HEK293T (cell line): ENCODE measurements around the gene SLC12A7.
"Not testable (repeated sequence)": the region's sequence is repeated elsewhere in the genome, so short reads cannot be mapped to it uniquely, and the experiment has no call there.

ENCODE experiments used
- CTCF ChIA-PET: fragments of 350-600 bp; formaldehyde crosslinking; extraction: SDS; loops from one replicate; lab custom pipeline; 2021; ENCODE audit warnings: antibody characterized with exemption, inconsistent platforms; lab: Yijun Ruan, JAX
- POLR2A ChIA-PET: fragments of 350-600 bp; formaldehyde crosslinking; extraction: SDS; loops from one replicate; lab custom pipeline; 2020; ENCODE audit warnings: antibody characterized with exemption, inconsistent platforms; lab: Yijun Ruan, JAX
- DNase-seq: peaks from one replicate; pipeline ENCODE4 v3.0.0; 2012; ENCODE audit warnings: mixed read lengths; ENCODE audit errors: extremely low spot score
- ARNT ChIP-seq: fragments of 450-650 bp; IDR thresholded peaks from 2 replicates; pipeline ENCODE4 v1.6.1; 2017; ENCODE audit warnings: mild to moderate bottlenecking
- BHLHE40 ChIP-seq: fragments of 450-650 bp; IDR thresholded peaks from 2 replicates; pipeline ENCODE4 v1.6.1; 2016; ENCODE audit warnings: mild to moderate bottlenecking, moderate library complexity, borderline replicate concordance
- CTBP1 ChIP-seq: fragments of 450-650 bp; IDR thresholded peaks from 2 replicates; pipeline ENCODE4 v1.6.1; 2016; ENCODE audit warnings: borderline replicate concordance
- ELF4 ChIP-seq: fragments of 450-650 bp; IDR thresholded peaks from 2 replicates; pipeline ENCODE4 v1.6.1; 2017; ENCODE audit warnings: antibody characterized with exemption
- FOXA1 ChIP-seq: fragments of 450-650 bp; IDR thresholded peaks from 2 replicates; pipeline ENCODE4 v1.6.1; 2016; ENCODE audit warnings: mild to moderate bottlenecking
- FOXK2 ChIP-seq: fragments of 450-650 bp; IDR thresholded peaks from 2 replicates; pipeline ENCODE4 v1.6.1; 2016; ENCODE audit warnings: mild to moderate bottlenecking
- FOXM1 ChIP-seq: fragments of 450-650 bp; IDR thresholded peaks from 2 replicates; pipeline ENCODE4 v1.6.1; 2017; ENCODE audit warnings: mild to moderate bottlenecking, borderline replicate concordance
- HDGF ChIP-seq: fragments of 450-650 bp; IDR thresholded peaks from 2 replicates; pipeline ENCODE4 v1.6.1; 2017; ENCODE audit warnings: antibody characterized with exemption, borderline replicate concordance
- L3MBTL2 ChIP-seq: fragments of 450-650 bp; conservative IDR thresholded peaks from 2 replicates; pipeline ENCODE4 v1.6.1; 2016; ENCODE audit warnings: mild to moderate bottlenecking
- LEF1 ChIP-seq: fragments of 450-650 bp; IDR thresholded peaks from 2 replicates; pipeline ENCODE4 v1.6.1; 2017; ENCODE audit warnings: mild to moderate bottlenecking, borderline replicate concordance
- NFRKB ChIP-seq: fragments of 450-650 bp; IDR thresholded peaks from 2 replicates; pipeline ENCODE4 v1.6.1; 2016; ENCODE audit warnings: mild to moderate bottlenecking, moderate library complexity
- SP1 ChIP-seq: fragments of 450-650 bp; IDR thresholded peaks from 2 replicates; pipeline ENCODE4 v1.6.1; 2017
- SUZ12 ChIP-seq: fragments of 450-650 bp; IDR thresholded peaks from 2 replicates; pipeline ENCODE4 v1.6.1; 2016; ENCODE audit warnings: mild to moderate bottlenecking
- TARDBP ChIP-seq: fragments of 450-650 bp; IDR thresholded peaks from 2 replicates; pipeline ENCODE4 v1.6.1; 2016
- ZNF384 ChIP-seq: fragments of 450-650 bp; IDR thresholded peaks from 2 replicates; pipeline ENCODE4 v1.6.1; 2016
- TF ChIP-seq, protein P1 (sequence below): fragments of 450-650 bp; IDR thresholded peaks from 2 replicates; pipeline ENCODE4 v1.6.1; 2016

The SLC12A7 gene

DNA sequence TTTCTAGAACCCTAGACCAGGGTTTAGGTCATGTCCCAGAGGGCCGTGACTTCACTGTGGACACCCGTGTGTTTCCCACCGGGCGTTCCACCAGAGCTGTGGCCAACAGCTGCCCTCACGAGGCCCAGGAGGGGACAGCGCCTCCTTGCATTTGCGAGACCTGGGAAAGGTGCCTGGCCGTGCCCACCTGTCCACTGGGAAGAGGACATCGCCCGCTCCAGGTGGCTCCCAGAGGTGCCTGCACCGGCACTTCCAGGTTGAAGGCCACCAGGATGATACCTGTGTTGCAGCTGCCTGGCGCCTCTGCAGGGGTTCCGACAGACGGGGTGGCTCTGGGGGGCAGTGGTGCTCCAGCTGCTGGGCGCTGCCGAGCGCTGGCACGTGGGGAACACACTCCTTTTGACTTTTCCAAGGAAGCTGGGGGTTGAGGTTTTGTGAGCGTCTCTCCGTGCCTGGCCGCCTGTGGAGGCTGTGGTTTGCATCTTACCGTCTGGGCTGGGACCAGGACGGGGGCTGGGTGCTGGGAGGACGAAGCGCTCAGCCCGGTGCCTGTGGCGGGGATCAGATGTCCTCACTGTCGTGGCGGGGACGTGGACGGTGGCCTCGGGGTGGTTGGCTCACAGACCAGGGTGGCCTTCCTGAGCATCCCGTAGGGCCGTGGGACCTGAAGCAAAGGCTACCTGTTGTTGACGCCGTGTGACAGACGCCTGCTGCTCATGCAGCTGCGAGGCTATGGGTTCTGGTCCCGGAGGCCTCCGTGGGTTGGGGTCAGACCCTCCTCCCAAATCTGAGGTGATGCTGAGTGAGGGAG is 84.0 kb downstream of the SLC12A7 start:
- ChIA-PET POLR2A (no interaction called here), CTCF (no interaction called here)
- no peak for DNase-seq
- TF ChIP-seq NFRKB (no peak), CTBP1 (no peak), HDGF (no peak), BHLHE40 (no peak), ARNT (no peak)

GRCh38 chr5:1026700-1027621 is 84.9 kb downstream of the SLC12A7 start:
- TF ChIP-seq ZNF384, result no peak
- TF ChIP-seq FOXK2, result no peak
- TF ChIP-seq HDGF, result no peak
- no peak for TF ChIP-seq SUZ12
- TF ChIP-seq, protein P1, sequence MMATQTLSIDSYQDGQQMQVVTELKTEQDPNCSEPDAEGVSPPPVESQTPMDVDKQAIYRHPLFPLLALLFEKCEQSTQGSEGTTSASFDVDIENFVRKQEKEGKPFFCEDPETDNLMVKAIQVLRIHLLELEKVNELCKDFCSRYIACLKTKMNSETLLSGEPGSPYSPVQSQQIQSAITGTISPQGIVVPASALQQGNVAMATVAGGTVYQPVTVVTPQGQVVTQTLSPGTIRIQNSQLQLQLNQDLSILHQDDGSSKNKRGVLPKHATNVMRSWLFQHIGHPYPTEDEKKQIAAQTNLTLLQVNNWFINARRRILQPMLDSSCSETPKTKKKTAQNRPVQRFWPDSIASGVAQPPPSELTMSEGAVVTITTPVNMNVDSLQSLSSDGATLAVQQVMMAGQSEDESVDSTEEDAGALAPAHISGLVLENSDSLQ, result no peak
- no peak for TF ChIP-seq TARDBP
- no peak for TF ChIP-seq FOXA1
- no peak for TF ChIP-seq NFRKB
- TF ChIP-seq ELF4, result no peak
- TF ChIP-seq CTBP1, result no peak
- TF ChIP-seq LEF1, result no peak
- no peak for TF ChIP-seq ARNT
- TF ChIP-seq L3MBTL2, result no peak
- no peak for TF ChIP-seq SP1
- ChIA-PET CTCF (no interaction called here), POLR2A (no interaction called here)
- no peak for DNase-seq

DNA sequence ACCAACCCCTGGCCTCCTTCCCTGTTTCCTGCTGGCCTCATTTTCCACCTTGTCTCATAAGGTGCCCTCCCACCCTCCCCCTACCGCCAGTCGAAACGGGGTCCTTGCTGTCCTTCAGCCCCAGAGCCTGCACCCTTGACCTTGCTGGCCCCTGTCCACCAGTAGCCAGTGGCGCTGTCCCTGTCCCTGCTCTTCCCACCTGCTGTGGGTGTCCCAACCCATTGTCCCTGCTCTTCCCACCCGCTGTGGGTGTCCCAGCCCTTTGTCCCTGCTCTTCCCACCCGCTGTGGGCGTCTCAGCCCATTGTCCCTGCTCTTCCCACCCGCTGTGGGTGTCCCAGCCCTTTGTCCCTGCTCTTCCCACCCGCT is 89.9 kb downstream of the SLC12A7 start:
- DNase-seq, POLR2A ChIA-PET, CTCF ChIA-PET: not testable (repeated sequence)

- TF ChIP-seq HDGF (no peak), ELF4 (no peak), LEF1 (0 out of 2 replicates have a peak, but pooled peaks have one; percentile 19), CTBP1 (no peak), FOXK2 (no peak)
- POLR2A ChIA-PET, result interaction anchor here (1.1 kb wide), 1 partner anchor 11 kb away, joined by 3 read pairs; no protein-coding TSS in a partner anchor
- CTCF ChIA-PET, result no interaction called here
- DNase-seq, result no peak
Observed at GRCh38 chr5:1021136-1021968, 90.5 kb downstream of the SLC12A7 start.

GRCh38 chr5:1020452-1020961 is 91.4 kb downstream of the SLC12A7 start:
- no peak for TF ChIP-seq TARDBP
- no peak for TF ChIP-seq ARNT
- no peak for TF ChIP-seq ZNF384
- no peak for TF ChIP-seq FOXM1
- no peak for TF ChIP-seq FOXK2
- no peak for TF ChIP-seq L3MBTL2
- TF ChIP-seq, protein P1, result no peak
- TF ChIP-seq CTBP1, result no peak
- TF ChIP-seq HDGF, result no peak
- ChIA-PET CTCF (interaction anchor here (2.5 kb wide), 1 partner anchor 11 kb away, joined by 14 read pairs; the partner anchor contains the start of gene NKD2), POLR2A (interaction anchor here (0.9 to 1.1 kb wide), 2 partner anchors 9 to 10 kb away, joined by 3 read pairs; no protein-coding TSS in a partner anchor)
- no peak for DNase-seq
